HUES48 (cell line): ENCODE results near the gene ZNF415.
"Not testable (repeated sequence)": the region's sequence is repeated elsewhere in the genome, so short reads cannot be mapped to it uniquely, and the experiment has no call there.

Experiments
- H3K27ac ChIP-seq: one replicate; pipeline ENCODE4 v1.7.0; 2013; ENCODE audit warnings: low read depth, low read length, inconsistent platforms
- H3K27me3 ChIP-seq: 2 replicates; pipeline ENCODE4 v1.6.1; 2013; ENCODE audit warnings: mild to moderate bottlenecking, low read length; ENCODE audit not compliant: control insufficient read depth, insufficient read depth
- H3K36me3 ChIP-seq: 2 replicates; pipeline ENCODE4 v1.6.1; 2013; ENCODE audit warnings: low read length; ENCODE audit not compliant: control insufficient read depth, insufficient read depth
- H3K4me1 ChIP-seq: 2 replicates; pipeline ENCODE4 v1.6.1; 2013; ENCODE audit warnings: mild to moderate bottlenecking, low read length; ENCODE audit not compliant: control insufficient read depth, insufficient read depth
- H3K4me3 ChIP-seq: 2 replicates; pipeline ENCODE4 v1.5.1; 2013; ENCODE audit warnings: mild to moderate bottlenecking, low read depth, low read length
- H3K9ac ChIP-seq: 2 replicates; pipeline ENCODE4 v1.6.1; 2013; ENCODE audit warnings: mild to moderate bottlenecking, low read depth, low read length, moderate library complexity
- H3K9me3 ChIP-seq: 2 replicates; pipeline ENCODE4 v1.6.1; 2013; ENCODE audit warnings: low read length; ENCODE audit not compliant: control insufficient read depth, insufficient read depth

Gene ZNF415

DNA sequence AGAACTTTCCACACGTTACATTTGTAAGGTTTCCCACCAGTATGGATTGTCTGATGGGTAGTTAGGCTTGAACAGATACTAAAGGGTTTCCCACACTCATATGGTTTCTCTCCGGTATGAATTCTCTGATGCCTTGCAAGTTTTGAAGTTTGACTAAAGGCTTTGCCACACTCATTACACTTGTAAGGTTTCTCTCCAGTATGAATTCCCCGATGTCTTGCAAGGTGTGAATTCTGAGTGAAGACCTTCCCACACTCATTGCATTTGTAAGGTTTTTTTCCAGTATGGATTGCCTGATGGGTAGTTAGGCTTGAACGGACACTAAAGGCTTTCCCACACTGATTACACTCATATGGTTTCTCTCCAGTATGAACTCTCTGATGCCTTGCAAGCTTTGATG lies 7.6 kb upstream of the ZNF415 start:
- Histone ChIP-seq H3K4me3 (no peak overlapping the region), H3K27me3 (no peaks in the 10 kb centered on the region), H3K4me1 (no peaks in the 10 kb centered on the region), H3K9ac (no peak overlapping the region), H3K27ac (no peak overlapping the region), H3K9me3 (peaks cover 54% of the 10 kb centered on the region), H3K36me3 (peaks cover 38% of the 10 kb centered on the region)

- Histone ChIP-seq H3K9ac (no peak overlapping the region), H3K9me3 (peaks cover 27% of the 10 kb centered on the region), H3K27ac (no peak overlapping the region), H3K4me1 (peaks cover 6% of the 10 kb centered on the region), H3K27me3 (peaks cover 7% of the 10 kb centered on the region), H3K36me3 (peaks cover 11% of the 10 kb centered on the region), H3K4me3 (no peak overlapping the region)
These were observed 3.7 kb upstream of the ZNF415 start for GRCh38 chr19:53136432-53136831.

- Histone ChIP-seq H3K27ac (no peak overlapping the region), H3K4me1 (peaks cover 9% of the 10 kb centered on the region), H3K9me3 (no peaks in the 10 kb centered on the region), H3K4me3 (peak overlapping the region; percentile 80), H3K9ac (no peak overlapping the region), H3K36me3 (no peaks in the 10 kb centered on the region), H3K27me3 (peaks cover 10% of the 10 kb centered on the region)
These were observed 983 bp downstream of the ZNF415 start for GRCh38 chr19:53131727-53132126.

DNA sequence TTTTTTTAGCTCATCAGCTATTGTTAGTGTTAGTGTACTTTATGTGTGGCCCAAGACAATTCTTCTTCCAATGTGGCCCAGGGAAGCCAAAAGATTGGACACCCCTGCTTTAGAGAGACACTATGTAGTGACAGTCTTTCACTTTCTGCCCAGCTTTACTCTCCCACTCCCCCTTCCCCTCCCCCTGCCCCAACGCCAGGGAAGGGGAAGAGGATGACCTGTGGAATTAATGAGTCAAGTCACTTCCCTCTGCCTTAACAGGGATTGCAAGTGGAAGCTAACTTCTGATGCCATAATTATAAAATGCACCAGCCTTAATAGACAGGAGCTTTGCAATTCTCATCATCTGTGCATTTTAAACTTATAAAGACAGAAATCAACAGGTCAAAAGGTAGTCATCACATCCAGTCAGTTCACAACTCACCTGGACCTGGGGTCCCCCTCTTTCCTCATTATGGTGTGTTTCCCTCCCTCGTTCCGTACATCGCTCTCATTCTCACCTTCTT lies 1.6 kb downstream of the ZNF415 start:
- Histone ChIP-seq H3K4me1 (peaks cover 9% of the 10 kb centered on the region), H3K36me3 (no peaks in the 10 kb centered on the region), H3K27ac (no peak overlapping the region), H3K27me3 (peaks cover 10% of the 10 kb centered on the region), H3K9me3 (no peaks in the 10 kb centered on the region), H3K9ac (no peak overlapping the region), H3K4me3 (no peak overlapping the region)

GRCh38 chr19:53130506-53130905 lies 2.2 kb downstream of the ZNF415 start:
- no peaks in the 10 kb centered on the region for H3K36me3 ChIP-seq
- no peak overlapping the region for H3K4me3 ChIP-seq
- H3K9ac ChIP-seq: no peak overlapping the region
- peaks cover 10% of the 10 kb centered on the region for H3K27me3 ChIP-seq
- no peak overlapping the region for H3K27ac ChIP-seq
- H3K4me1 ChIP-seq: peaks cover 9% of the 10 kb centered on the region
- no peaks in the 10 kb centered on the region for H3K9me3 ChIP-seq

- H3K27me3 ChIP-seq, H3K27ac ChIP-seq, H3K9ac ChIP-seq, H3K36me3 ChIP-seq, H3K9me3 ChIP-seq, H3K4me3 ChIP-seq, H3K4me1 ChIP-seq: not testable (repeated sequence)
These were observed 5.8 kb downstream of the ZNF415 start for GRCh38 chr19:53126733-53127526.

GRCh38 chr19:53123400-53123799 lies 9.3 kb downstream of the ZNF415 start:
- Histone ChIP-seq H3K27me3 (no peaks in the 10 kb centered on the region), H3K4me1 (no peaks in the 10 kb centered on the region), H3K4me3 (no peak overlapping the region), H3K27ac (no peak overlapping the region), H3K9ac (no peak overlapping the region), H3K36me3 (no peaks in the 10 kb centered on the region), H3K9me3 (no peaks in the 10 kb centered on the region)

DNA sequence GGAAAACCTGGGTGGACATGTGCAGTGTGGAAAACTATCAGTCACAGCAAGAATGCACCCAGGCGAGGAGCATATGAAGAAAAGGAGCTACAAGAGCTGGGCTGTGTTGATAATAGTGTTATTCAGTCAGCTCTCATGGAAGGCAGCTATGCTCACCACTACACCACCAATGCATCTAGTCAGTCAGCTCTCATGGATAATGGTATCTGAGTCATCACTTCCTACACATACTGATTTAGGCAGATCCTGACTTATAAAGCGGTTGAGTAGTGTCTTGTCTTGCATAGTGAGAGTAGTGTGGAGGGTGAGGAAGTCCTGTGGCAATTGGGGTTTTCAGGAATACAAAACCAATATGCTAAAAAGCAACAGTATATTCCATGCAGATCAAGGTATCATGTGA lies 20.4 kb downstream of the ZNF415 start:
- Histone ChIP-seq H3K4me1 (no peaks in the 10 kb centered on the region), H3K36me3 (peaks cover 33% of the 10 kb centered on the region), H3K27me3 (no peaks in the 10 kb centered on the region), H3K4me3 (no peak overlapping the region), H3K9me3 (peaks cover 2% of the 10 kb centered on the region; the same call in 1 of the 2 replicates), H3K9ac (no peak overlapping the region), H3K27ac (no peak overlapping the region)

- H3K4me3 ChIP-seq: no peak overlapping the region
- H3K27me3 ChIP-seq: no peaks in the 10 kb centered on the region
- H3K9me3 ChIP-seq: no peaks in the 10 kb centered on the region
- peaks cover 25% of the 10 kb centered on the region for H3K36me3 ChIP-seq
- H3K4me1 ChIP-seq: no peaks in the 10 kb centered on the region
- no peak overlapping the region for H3K27ac ChIP-seq
- H3K9ac ChIP-seq: no peak overlapping the region
These were observed 23.2 kb downstream of the ZNF415 start for GRCh38 chr19:53109527-53109926.

DNA sequence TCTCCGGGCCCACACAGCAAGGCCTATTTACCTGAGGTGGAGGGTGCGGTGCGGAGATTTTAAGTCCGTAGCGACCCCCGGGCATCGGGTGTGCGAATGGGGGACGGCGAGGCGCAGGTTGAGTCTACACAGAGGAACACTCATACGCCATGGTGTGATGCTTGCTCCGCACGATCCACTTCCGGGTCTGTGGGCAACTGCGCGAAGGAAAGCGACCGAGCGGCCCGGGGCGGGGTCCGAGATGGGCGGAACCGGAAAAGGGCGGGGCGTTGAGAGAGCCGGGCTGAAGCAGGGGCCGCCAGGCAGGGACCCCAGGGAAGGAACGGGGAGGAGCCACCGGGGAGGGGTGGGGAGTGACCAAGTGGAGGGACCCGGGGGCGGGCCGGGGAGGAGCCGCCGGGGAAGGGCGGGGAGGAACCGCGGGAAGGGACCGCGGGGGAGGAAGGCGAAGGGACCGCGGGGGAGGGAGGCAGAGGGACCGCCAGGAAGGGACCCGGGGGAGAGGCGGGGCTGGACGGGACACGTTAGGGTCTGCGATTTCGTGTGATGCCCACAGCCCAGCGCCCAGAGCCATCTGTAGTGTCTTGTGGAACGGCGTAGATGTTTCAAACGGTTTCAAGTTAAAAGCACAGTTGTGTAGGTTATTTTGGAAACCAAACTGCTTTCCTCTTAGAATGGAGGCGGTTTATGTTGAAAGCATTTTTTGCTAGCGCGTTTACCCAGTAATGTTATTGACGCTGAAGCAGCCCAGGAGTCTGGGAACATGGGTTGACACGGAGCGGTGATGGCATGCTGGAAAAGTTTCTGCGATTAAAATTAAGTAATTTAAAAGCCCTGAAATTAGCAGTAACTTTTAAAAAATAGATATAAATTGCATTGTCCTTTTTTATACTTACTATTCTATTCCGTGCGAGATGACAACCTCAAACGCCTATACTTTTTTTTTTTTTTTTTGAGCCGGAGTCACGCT lies 29.2 kb downstream of the ZNF415 start, which contains the start of gene ZNF160:
ZNF160 (minus strand) TSS at position 189 of the 970 bp plus-strand sequence. CDS start 17,146 bp downstream, outside the sequence.
- peak within 1 kb of the TSS; percentile 91 for H3K9ac ChIP-seq
- peaks cover 12% of the 10 kb centered on the region for H3K36me3 ChIP-seq
- H3K27ac ChIP-seq: peak within 1 kb of the TSS; percentile 88
- peak within 1 kb of the TSS; percentile 100 for H3K4me3 ChIP-seq
- peaks cover 12% of the 10 kb centered on the region; the same call in 1 of the 2 replicates for H3K4me1 ChIP-seq
- no peaks in the 10 kb centered on the region for H3K9me3 ChIP-seq
- H3K27me3 ChIP-seq: no peaks in the 10 kb centered on the region
